Kasumi-1 (cell line): ENCODE results near the gene PITX1.
"Not testable (repeated sequence)": the region's sequence is repeated elsewhere in the genome, so short reads cannot be mapped to it uniquely, and the experiment has no call there.

Experiments
- DNase-seq, 2 experiments: peaks; one replicate each; lab custom pipeline; 2025; lab: John Stamatoyannopoulos, UW

Gene PITX1

DNA sequence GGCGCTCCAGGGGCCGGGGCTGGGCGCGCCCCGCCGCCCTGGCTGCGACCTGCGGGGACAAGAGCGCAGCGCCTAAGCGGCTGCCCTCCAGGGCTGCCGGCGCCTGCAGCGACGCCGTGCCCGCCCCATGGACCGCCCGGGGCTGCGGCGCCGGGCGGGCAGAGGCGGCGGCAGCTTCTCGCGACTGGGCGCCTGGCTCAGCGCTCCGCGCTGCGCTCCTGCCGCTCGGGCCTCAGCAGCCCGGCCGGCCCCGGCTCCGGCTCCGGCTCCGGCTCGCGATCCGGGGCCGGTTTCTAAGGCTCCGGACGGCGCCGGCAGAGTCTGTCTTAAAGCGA is at the start of gene PITX1:
Gene PITX1 (minus strand): TSS at position 328 of the 335 bp plus-strand sequence. CDS start 347 bp downstream, outside the sequence.
- no peak for DNase-seq

DNA sequence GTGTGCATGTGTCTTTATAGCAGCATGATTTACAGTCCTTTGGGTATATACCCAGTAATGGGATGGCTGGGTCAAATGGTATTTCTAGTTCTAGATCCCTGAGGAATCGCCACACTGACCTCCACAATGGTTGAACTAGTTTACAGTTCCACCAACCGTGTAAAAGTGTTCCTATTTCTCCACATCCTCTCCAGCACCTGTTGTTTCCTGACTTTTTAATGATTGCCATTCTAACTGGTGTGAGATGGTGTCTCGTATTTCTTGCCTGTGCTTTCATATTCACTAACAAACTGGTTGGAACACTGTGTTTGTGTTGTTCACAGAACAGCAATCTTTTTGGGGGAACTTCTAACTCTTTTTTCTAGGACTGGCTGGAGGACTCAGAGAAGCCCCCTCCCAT is 49.3 kb upstream of the PITX1 start:
- not testable (repeated sequence) for DNase-seq

DNA sequence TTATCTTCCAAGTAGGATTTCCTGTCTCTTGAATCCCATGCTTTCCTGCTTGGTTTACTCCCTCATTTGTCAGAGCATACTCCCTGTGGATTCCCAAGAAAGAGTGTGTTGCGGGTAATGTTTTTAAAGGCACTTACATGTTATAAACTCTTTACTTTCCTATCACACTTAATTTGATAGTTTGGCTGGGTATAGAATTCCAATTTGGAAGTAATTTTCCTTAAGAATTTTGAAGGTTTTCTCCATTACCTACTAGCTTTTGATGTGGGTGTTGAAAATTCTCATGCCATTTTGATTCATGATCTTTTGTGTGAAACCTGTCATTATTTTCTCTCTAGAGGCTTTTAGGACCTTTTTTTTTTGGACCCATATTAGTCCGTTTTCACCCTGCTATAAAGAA is 47.2 kb upstream of the PITX1 start:
- DNase-seq, result no peak

DNA sequence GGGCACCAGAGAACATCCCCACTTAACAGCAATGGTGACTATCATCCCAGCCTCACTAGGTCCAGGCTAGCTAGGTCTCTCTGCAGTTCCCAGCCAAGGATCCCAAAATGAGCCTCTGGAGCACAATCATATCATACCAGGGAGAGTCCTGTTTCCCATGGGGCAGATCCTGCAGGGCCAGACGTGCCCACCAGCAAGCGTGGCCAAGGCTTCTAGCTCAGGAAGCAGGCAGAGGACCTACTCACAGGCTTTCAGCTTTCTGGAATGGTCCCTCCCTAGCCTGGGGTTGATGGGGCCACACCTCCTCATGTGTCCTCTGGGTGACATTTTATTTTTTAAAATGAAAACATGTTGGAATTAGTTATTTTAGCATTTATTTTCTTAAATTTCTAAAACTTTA is 45.7 kb upstream of the PITX1 start:
- DNase-seq, result no peak

DNA sequence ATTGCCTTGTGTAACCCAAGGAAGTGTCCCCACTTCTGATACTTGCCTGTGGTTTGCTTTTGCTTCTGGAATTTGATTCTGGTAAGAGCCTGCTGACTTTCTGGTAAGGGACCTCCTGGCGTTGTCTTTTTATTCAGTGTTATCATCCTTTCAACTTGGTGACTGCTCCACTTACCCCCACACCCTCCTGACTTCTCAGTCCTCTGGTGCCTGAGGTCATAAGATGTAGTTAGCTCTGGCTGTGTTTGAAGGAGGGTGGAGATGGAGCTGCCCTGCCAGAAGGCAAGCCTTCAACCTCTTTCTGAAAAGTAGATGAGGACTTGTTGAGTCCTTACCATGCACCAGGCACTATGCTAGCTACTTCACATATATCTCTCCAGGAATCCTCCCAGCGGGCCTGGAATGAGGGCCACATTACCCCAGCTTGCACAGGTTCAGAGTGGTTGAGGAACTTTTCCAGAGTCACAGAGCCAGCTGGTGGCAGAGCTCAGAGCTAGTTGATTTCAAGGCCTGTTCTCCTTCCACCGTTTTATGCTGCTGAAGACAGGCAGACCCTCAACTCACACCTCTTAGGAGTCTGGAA is 45.2 kb upstream of the PITX1 start:
- DNase-seq, result no peak

DNA sequence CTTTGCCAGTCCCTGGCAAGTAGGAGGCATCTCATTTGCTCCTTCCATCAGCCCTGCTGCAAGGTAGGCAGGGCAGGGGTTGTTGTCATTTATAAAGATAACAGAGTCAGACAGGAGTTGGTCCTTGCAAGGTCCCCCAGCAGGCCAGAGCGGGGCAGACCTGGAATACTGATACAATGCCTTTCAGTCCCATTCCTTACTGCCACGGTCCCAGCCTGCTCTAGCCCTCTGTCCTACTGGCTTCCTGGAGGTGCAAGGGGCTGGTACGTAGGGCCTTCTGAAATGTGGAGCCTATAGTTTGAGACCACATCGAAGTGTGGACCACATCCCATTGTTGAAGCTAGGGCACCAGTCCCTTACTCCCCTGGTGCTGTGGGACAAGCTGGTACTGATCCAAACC is 42.8 kb upstream of the PITX1 start:
- no peak for DNase-seq

DNA sequence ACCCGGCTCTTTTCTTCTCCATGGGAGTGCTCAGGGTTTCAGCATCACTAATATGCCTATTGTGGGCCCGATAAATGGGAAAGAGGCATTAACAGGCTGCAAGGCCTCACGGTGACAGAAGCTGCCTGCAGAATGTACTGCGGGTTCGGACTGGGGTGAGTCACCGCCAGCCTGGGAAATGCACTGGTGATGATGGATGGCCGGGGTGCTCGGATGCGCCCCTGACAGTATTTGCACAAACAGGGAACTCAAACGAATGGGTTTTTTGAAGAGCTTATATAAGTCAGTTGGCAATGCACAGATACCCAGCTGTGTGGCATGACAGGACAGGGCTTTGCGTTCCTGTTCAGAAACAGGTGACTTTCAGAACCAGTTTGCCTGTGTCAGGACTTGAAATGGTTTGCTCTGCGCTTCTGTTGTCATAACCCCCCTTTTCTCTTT is 42.0 kb upstream of the PITX1 start:
- no peak for DNase-seq

DNA sequence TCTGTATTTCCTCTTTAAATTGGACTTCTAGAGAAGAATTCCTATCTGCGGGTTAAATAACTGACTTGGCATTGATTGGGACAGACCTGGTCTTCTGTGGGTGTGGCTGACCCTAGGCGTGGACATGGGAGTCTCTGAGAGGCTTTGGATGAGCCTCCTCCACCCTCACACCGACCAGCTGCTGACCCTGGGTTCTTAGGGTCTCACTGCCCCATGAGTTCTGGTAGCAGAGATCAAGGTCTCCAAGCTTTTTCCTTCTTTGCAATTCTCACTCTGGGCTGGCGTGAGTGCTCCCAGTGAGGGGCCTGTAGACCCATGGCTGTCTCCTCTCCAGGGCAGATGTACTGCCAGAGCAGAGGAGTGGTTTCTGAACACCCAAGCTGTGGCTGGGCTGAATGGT is 41.6 kb upstream of the PITX1 start:
- no peak for DNase-seq

DNA sequence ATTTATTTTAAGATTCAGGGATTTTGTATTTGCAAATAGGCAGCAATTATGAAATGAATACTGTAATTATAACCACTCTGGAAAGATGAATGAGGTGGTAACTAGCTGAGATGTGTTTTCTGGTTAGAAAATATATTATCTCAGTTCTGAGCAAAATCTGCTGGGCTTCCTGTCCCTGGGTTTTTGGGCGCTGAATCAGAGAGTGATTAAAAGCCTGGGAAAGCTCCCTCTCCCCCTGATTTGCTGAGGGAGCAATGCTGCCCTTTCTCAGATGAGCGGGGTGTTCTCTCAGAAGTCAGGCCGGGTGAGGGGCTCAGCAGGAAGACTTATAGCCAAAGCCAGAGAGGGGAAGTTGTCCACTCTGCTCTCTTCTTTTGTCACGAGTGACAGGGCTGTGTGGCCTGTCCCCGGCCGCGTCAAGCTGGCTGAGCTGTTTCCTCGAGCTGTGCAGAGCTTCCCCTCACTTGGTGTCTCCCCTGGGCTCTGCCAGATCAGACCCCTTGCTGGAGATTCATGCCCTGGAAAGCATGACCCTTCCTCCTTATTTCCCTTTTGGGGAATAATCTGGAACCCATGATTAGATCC is 39.8 kb upstream of the PITX1 start:
- DNase-seq, result no peak

DNA sequence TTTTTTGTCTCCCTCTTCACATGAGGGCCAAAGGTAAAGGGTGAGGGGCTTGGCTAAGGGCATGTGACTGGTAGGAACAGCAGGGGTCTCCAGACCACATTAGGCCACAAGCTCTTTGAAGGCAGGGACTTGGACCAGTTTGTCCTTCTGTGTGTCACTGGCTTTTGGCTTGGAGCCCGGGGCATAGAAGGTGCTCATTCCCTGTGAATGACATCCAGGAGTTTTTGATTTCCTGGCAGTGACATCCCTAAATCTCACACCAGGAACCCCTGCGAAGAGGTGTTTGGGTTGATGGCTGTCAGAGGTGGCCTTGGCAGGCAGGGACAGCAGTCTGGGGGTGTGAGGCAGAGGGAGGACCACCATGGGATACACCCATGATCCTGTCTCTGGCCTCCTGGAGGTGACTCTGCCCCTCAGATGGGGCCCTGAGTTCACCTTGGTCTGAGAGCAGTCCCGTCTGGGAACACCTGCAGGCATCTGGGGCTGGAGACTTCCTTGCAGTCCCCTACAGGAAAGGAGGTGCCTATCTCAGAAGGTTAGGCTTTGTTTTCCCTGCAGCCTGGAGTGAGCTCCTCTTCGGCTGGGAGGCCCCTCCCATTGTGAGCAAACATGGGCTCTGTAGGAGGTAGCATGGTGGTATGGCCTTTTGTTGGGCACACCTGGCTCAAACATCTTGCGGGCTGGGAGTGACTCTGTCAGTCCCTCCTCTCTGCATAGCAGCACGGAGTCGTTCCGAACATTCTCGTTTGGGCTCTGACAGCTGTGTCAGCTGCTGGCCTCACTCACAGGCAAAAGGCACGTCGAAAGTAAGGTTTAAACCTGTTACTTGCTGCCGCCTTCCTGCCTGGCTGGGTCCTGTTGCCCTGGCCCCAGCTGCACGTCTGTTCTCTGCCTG is 38.6 kb upstream of the PITX1 start:
- no peak for DNase-seq

DNA sequence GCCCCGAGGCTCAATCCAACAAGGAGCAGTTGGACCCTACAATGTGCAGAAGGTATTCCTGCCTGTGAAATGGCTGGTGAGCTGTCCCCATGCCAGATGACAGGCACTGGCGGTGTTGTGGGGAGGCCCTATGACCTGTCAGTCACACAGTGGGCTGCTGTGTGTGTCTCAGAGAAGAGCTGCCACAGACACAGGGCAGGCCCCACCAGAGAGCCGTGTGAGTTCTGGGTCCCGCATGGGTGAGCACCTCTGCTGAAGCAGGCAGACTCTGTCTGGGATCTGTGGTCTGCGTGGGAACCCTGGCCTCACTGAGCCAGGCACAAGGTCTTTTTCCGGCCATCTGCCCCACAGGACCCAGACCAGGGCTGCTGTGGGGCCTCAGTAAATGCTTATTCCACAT is 37.3 kb upstream of the PITX1 start:
- DNase-seq, result no peak

DNA sequence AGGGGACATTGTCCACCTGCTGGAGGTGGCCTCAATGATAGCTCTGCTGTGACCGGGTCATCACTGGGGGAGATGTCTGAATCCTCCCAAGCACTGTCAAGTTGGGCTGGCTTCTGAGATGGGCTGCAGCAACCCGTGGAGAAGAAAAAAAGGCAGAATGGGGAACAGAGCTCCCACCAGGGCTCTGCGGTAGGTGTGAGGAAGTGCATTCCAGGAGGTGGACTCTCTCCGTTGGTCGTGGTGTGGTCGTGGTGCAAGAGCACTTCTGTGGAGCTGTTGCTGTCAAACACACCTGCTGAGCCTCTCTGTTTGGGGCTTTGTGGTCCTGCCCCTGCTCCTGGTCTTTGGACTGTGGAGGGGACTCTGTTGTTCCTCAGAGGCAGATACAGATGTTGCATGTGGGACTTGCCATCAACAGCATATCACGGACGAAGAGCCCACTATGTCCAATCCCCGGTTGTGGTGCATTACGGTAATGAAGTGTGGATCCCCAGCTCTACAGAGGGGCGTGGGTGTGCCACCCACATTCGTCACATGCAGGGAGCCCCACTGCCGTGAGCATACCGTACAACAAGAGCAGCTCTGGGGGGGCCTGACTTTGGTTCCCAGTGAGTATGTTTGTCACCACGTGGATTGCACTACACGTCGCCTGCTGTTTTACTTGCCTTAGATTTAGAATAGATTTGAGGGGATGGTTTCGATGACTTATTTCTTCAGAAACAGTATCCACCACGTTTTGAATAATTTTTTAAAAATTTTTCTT is 36.0 kb upstream of the PITX1 start:
- no peak for DNase-seq

DNA sequence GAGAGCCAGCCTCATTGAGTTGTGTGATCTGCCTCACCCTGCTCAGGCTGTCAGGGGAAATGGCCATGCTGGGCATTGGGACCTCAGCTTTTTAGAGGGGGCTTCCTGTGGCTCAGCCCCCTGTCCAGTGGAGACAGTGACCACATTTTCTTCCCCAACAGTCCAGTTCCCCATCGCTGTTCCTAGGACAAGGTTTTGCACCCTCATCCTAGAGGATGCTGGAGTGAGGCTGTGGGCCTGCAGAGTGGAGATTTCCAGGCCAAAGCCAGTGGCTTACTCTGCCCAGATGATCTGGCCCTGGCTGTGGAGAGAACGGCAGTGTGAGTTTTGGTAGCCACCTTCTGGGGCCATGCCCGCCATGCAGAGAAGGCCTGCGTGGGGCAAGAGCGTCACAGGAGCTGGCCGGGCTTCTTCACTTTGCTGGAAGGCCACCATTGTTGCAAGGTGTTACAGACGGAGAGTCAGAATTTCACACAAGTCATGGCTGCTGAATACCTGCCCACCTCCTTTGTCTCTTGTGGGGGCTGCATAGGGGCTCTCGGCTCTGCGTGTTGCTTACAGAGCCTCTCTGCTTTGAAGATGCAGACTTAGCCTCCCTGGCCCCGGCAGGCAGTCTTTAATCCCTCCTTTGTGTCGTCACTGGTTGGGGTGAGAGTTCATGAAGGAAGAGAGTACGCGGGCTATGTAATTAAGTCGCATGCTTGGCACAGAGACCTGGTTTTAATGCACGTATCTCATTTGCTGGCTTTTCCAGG is 35.2 kb upstream of the PITX1 start:
- no peak for DNase-seq

DNA sequence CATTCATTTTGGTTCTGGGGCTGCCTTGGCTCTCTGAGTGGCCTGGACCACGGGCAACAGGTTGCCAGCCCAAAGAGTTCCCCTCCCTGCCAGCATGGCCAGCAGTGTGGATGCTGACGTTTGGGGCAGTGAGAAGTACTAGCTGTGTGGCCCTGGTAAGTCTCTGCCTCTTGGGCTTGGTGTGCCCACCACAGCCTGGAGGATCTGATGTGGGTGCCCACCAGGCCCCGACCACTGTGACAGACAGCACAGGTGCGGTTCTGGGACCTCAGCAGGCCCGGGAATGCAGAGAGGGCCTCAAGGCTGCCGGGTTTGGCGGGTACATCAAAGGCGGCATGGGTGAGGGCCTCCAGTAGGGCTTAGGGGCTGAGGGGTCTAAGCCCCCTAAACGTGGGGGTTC is 33.6 kb upstream of the PITX1 start:
- no peak for DNase-seq

DNA sequence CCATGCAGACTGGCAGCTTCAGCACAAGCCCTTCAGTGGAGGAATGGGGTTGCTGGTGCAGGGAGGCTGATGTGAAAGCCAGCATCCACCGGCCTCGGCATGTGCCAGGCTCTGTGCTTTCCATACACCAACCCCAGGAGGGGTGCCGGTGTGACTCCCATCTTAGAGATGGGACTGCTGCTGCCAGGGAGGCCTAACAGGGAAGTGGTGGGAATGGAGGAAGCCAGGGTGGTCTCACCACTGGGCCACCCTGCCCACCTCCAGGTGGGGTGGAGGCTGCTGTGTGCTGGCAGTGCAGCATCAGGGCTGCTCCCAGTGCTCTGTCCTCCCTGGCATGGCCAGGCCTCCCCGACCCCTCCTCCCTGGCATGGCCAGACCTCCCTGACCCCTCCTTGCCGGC is 32.8 kb upstream of the PITX1 start:
- no peak for DNase-seq

DNA sequence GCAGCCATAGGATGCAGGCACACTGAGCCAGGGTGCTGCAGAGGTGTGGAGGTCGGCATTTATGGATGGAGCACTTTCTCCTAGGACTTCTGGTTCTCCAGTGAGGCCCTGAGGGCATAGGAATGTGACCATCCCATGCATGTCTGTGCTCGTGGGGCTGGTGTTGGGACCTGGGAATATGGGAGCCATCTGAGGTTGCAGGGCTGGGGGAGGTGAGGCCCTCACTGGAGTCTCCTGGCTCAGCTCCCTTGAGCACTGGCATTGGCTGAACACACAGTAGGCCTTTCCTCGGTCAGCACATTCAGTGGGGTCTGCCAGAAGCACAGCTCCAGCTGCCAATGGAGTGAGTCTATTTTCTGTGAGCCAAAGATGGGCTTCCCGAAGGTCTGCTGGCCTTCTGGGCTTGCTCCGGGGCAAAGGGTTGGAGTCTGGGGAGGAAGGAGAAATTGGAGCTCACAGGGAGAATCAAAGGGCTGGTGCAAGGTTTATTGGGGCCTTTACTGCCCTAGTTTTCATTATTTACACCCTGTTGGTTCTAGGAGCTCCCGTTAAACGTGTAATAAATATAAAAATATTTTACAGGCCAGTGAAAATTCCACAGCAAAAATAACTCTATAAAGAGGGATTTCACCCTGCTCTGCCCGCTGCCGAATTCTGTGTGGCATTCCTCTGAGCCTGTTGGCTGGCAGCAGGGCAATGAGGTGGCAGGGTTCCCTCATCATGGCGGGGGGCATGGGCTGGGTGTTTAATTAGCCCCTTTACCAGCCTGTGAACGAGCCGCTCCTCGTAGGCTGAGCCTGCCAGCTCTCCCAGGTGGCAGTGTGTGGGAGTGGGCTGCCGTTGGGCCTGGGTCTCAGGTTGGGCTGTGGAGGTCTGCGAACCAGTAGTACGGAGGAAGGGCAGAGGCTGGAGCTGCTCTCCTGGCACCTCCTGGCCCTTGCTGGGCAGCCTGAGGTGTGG is 31.6 kb upstream of the PITX1 start:
- no peak for DNase-seq

DNA sequence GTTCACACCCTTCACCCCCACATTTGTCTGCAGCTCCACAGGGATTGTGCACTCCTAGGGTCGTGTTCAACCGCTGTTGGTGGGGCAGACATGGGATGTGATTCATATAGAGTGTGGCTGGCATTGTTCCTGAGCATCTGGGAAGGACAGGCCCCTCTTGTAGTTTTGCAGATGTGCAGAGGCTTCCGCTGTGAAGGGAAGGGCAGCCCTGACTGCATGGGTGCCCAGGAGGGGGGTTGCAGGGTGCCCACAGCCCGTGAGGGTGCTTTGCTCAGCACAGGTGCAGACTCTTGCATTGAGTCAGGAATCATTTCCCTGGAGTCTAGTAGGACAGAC is 30.2 kb upstream of the PITX1 start:
- DNase-seq, result no peak

DNA sequence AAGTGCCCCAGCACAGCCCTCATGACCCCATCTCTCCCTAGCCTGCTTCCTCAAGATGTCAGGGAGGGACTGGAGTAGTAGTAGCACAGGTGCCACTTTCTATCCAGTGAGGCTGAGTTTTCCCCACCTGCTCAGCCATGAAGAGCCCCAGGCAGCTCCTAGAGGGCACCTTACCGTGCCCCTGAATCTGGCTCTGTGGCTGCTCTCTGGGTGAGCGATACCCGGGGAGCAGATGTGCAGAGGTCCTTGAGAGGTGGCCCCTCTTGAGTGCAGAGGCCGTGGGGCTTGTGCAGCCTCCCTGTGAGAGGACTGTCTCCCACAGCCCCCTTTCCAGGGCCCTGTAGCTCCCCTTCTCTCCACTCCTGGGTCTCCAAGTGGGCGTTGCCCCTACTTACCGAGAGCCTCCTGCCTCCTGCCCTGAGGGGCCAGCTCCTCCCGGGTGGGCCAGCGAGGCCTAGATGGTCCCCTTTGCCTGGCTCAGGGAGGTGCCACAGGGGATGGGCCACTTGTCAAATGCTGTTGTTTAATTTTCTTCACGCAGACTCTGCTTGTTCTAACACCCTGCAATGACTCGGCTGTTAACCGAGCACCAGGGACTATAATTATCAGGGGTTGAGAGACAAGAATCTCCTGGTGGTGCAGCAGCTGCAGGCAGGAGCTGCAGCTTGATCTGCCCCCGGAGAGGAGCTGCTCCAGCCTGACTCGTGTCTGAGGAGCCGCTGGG is 29.6 kb upstream of the PITX1 start:
- DNase-seq, result no peak

DNA sequence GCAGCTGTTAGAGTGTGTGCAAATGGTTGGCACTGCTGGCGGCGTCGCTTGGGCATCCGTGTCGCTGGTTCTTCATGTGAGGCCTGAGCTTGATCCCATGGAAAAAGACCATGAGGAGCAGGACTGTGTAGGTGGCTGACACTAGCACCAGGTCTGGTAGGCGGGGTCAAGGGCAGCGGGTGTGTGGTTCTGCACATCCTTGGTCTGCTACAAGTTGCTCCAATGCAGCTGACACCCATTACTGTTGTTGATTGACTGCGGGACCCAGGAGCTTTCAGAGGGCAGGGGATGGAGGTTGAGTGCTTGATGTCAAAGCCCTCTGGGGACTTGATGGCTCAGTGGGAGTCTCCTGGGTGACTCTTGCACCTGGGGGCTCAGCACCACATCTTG is 29.0 kb upstream of the PITX1 start:
- DNase-seq, result no peak
